Measurements from ENCODE around the gene FOXK1.

FOXK1 gene

GRCh38 chr7:4699841-4700240, 17.7 kb downstream of the FOXK1 start:
- DNase-seq (ENCODE audit: low read depth) = no peak

GRCh38 chr7:4700577-4701235, 18.6 kb downstream of the FOXK1 start:
- no peak for DNase-seq (ENCODE audit: low read depth)

- DNase-seq (ENCODE audit: low read depth) = no peak
Measured at GRCh38 chr7:4702961-4703512, 20.9 kb downstream of the FOXK1 start.

- DNase-seq (ENCODE audit: low read depth) = no peak
Measured at GRCh38 chr7:4703532-4703931, 21.4 kb downstream of the FOXK1 start.

- no peak for DNase-seq (ENCODE audit: low read depth)
Measured at GRCh38 chr7:4706384-4707216, 24.5 kb downstream of the FOXK1 start.

- DNase-seq (ENCODE audit: low read depth) = no peak
Measured at GRCh38 chr7:4707217-4707741, 25.2 kb downstream of the FOXK1 start.

GRCh38 chr7:4707980-4708411, 25.9 kb downstream of the FOXK1 start:
- no peak for DNase-seq (ENCODE audit: low read depth)

GRCh38 chr7:4709187-4709586, 27.1 kb downstream of the FOXK1 start:
- DNase-seq (ENCODE audit: low read depth) = no peak

GRCh38 chr7:4711093-4711492, 29.0 kb downstream of the FOXK1 start:
- no peak for DNase-seq (ENCODE audit: low read depth)

GRCh38 chr7:4711634-4712033, 29.5 kb downstream of the FOXK1 start:
- no peak for DNase-seq (ENCODE audit: low read depth)

GRCh38 chr7:4712281-4713182, 30.4 kb downstream of the FOXK1 start:
- DNase-seq (ENCODE audit: low read depth) = no peak

- no peak for DNase-seq (ENCODE audit: low read depth)
Measured at GRCh38 chr7:4713183-4713784, 31.2 kb downstream of the FOXK1 start.

- DNase-seq (ENCODE audit: low read depth) = no peak
Measured at GRCh38 chr7:4714161-4714700, 32.1 kb downstream of the FOXK1 start.

GRCh38 chr7:4714767-4715409, 32.8 kb downstream of the FOXK1 start:
- DNase-seq (ENCODE audit: low read depth) = no peak

GRCh38 chr7:4715410-4715776, 33.3 kb downstream of the FOXK1 start:
- DNase-seq (ENCODE audit: low read depth) = no peak

- no peak for DNase-seq (ENCODE audit: low read depth)
Measured at GRCh38 chr7:4716946-4717795, 35.1 kb downstream of the FOXK1 start.

GRCh38 chr7:4718075-4718474, 36.0 kb downstream of the FOXK1 start:
- DNase-seq (ENCODE audit: low read depth) = no peak

- DNase-seq (ENCODE audit: low read depth) = no peak
Measured at GRCh38 chr7:4720225-4720624, 38.1 kb downstream of the FOXK1 start.

- DNase-seq (ENCODE audit: low read depth) = no peak
Measured at GRCh38 chr7:4722308-4722707, 40.2 kb downstream of the FOXK1 start.

All from HS-5 (cell line).